ENCODE results near the gene CMTM1.

GRCh38 chr16:66529475-66529874 is 36.8 kb upstream of the CMTM1 start:
- no peak for TF ChIP-seq TCF4 (CRISPR knock-in tag; IDR thresholded peaks at IDR 0.05; ENCODE audit: borderline replicate concordance)
- no peak for TF ChIP-seq CREB5 (CRISPR knock-in tag; IDR thresholded peaks at IDR 0.05; ENCODE audit: low read depth)
- TF ChIP-seq PATZ1 (CRISPR knock-in tag; IDR thresholded peaks at IDR 0.05; ENCODE audit: borderline replicate concordance), result no peak
- no peak for TF ChIP-seq ARNTL (CRISPR knock-in tag; IDR thresholded peaks at IDR 0.05; ENCODE audit: borderline replicate concordance, low read depth)
- no peak for TF ChIP-seq CSRNP3 (CRISPR knock-in tag; IDR thresholded peaks at IDR 0.05)
- TF ChIP-seq RARB (CRISPR knock-in tag; IDR thresholded peaks at IDR 0.05), result no peak
